Measurements from ENCODE around the gene SIX2. TPM values are rescaled to one million over a fixed set of nuclear protein-coding genes. Genes with fewer than 3 reads are reported as not detected.
A peak's percentile ranks its signal among the peaks of the same experiment; 100 is the strongest.

SIX2 gene
- total and polyA plus RNA-seq, 2 experiments from 2014 or later, result 0.87 to 1.3 TPM

DNA sequence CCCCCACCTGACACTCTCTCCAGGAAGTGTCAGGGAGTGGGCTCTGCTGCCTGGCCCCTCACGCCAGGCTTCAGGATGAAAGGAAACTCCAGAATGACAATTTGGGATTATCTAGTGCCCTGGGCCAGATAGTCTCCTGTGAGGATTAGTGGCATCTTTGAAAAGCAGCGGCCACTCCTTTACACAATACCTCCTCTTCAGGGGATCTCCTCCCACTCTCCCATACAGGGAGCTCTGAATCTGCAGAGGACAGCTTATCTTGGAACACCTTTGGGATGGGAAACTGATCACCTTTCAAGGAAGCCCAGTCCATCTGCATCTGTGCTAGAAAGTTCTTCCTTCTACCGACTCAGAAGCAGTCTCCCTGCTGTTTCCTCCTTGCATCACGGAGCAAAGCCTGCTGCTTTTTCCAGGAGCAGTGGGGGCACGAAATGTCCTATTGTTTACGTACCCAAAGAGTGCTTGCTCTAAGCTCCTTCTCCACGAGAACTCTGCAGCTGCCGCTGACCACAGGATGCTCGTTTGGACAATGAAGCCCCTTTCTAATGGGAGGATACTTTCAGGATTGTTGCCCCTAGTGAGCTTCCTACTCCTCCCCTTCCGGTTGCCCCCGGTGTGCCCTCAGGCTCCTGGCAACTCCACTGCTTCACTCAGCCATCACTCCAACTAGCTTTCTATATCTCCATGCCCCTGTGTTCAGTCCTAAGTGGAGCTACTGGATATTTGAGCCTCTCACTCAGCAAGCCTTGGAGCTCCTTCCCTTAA is 36.3 kb downstream of the SIX2 start:
- no peaks in the 10 kb centered on the region for H3F3A ChIP-seq (replicated peaks; ENCODE audit: low read depth)
- ATAC-seq, result peak; percentile 6
- Mint-ChIP-seq H3K27me3 (ENCODE audit: insufficient read depth, low read depth, poor library complexity) (peaks cover 14% of the 10 kb centered on the region), H3K9me3 (no peaks in the 10 kb centered on the region), H3K4me1 (peaks cover 27% of the 10 kb centered on the region), H3K4me3 (no peak overlapping the region), H3K27ac (no peak overlapping the region), H3K36me3 (ENCODE audit: low read depth) (no peaks in the 10 kb centered on the region)
- TF ChIP-seq ZNF331 (CRISPR knock-in tag; IDR thresholded peaks at IDR 0.05; ENCODE audit: low read depth) (no peak), JUNB (IDR thresholded peaks at IDR 0.05; ENCODE audit: unreplicated experiment) (no peak)
- no peak for DNase-seq (ENCODE audit: low spot score)
- H3K4me2 ChIP-seq, result peak overlapping the region; percentile 32; the same call in 1 of the 2 replicates
- no peaks in the 10 kb centered on the region for H3K79me2 ChIP-seq (replicated peaks; ENCODE audit: insufficient read depth)
- H3K36me3 ChIP-seq (ENCODE audit: insufficient read depth), result no peaks in the 10 kb centered on the region
- 0 out of 2 replicates have a peak, but pooled peaks cover 4% of the 10 kb centered on the region for H3K27me3 ChIP-seq (ENCODE audit: insufficient read depth)
- H3K4me1 ChIP-seq (ENCODE audit: insufficient read depth), result peaks cover 14% of the 10 kb centered on the region
- H3K9me2 ChIP-seq (ENCODE audit: insufficient read depth), result no peaks in the 10 kb centered on the region
- no peaks in the 10 kb centered on the region for H4K20me1 ChIP-seq (replicated peaks; ENCODE audit: insufficient read depth)
- peak overlapping the region; percentile 80; the same call in 1 of the 2 replicates for H2AFZ ChIP-seq
- no peak overlapping the region for H3K27ac ChIP-seq (ENCODE audit: low read depth)
- H3K4me3 ChIP-seq, result no peak overlapping the region

DNA sequence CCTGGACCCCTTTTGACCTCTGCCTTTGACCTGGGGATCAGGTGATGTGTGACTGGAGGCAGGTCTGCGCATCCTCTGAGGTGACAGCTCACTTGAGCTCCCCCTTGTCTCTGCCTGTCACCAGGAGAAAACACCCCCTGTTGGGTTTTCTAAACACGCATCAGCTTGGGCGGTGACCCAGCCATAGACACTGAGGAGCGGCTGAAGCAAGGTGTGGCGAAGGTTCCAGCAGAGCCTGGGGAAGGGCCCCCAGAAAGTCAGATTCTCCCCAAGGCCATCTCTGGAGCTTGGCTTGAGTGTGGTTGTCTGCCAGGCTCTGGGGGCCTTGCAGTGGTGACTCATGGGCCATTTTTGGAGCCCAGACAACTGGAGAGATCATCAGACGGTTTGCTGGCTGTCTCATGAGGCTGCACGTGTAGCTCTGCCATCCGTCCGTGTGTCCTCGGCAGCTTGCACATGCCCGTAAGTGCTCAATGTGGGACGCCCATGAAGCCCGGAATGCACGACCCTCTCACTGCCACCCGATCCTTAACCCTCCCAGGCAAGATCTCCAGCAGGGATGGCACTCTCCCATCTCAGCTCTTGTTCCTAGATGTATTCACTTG is 38.3 kb downstream of the SIX2 start:
- peaks cover 27% of the 10 kb centered on the region for H3K4me1 Mint-ChIP-seq
- Histone ChIP-seq H3K9me2 (ENCODE audit: insufficient read depth) (no peaks in the 10 kb centered on the region), H3K27ac (ENCODE audit: low read depth) (no peak overlapping the region), H3K4me3 (no peak overlapping the region), H2AFZ (no peak overlapping the region), H3K27me3 (ENCODE audit: insufficient read depth) (0 out of 2 replicates have a peak, but pooled peaks cover 4% of the 10 kb centered on the region), H3F3A (replicated peaks; ENCODE audit: low read depth) (no peaks in the 10 kb centered on the region), H3K4me2 (no peak overlapping the region), H3K36me3 (ENCODE audit: insufficient read depth) (no peaks in the 10 kb centered on the region), H3K79me2 (replicated peaks; ENCODE audit: insufficient read depth) (no peaks in the 10 kb centered on the region), H4K20me1 (replicated peaks; ENCODE audit: insufficient read depth) (no peaks in the 10 kb centered on the region), H3K4me1 (ENCODE audit: insufficient read depth) (peaks cover 12% of the 10 kb centered on the region)
- no peak overlapping the region for H3K27ac Mint-ChIP-seq
- no peak overlapping the region for H3K4me3 Mint-ChIP-seq
- H3K27me3 Mint-ChIP-seq (ENCODE audit: insufficient read depth, low read depth, poor library complexity), result peaks cover 11% of the 10 kb centered on the region
- no peaks in the 10 kb centered on the region for H3K36me3 Mint-ChIP-seq (ENCODE audit: low read depth)
- DNase-seq (ENCODE audit: low spot score), result no peak
- ATAC-seq, result no peak
- no peaks in the 10 kb centered on the region for H3K9me3 Mint-ChIP-seq
- TF ChIP-seq, protein P1, sequence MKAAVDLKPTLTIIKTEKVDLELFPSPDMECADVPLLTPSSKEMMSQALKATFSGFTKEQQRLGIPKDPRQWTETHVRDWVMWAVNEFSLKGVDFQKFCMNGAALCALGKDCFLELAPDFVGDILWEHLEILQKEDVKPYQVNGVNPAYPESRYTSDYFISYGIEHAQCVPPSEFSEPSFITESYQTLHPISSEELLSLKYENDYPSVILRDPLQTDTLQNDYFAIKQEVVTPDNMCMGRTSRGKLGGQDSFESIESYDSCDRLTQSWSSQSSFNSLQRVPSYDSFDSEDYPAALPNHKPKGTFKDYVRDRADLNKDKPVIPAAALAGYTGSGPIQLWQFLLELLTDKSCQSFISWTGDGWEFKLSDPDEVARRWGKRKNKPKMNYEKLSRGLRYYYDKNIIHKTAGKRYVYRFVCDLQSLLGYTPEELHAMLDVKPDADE (IDR thresholded peaks at IDR 0.05), result no peak
- TF ChIP-seq CREB1 (CRISPR knock-in tag; IDR thresholded peaks at IDR 0.05; ENCODE audit: low read depth), result no peak
- TF ChIP-seq JUNB (IDR thresholded peaks at IDR 0.05; ENCODE audit: unreplicated experiment), result no peak
- TF ChIP-seq, protein P2, sequence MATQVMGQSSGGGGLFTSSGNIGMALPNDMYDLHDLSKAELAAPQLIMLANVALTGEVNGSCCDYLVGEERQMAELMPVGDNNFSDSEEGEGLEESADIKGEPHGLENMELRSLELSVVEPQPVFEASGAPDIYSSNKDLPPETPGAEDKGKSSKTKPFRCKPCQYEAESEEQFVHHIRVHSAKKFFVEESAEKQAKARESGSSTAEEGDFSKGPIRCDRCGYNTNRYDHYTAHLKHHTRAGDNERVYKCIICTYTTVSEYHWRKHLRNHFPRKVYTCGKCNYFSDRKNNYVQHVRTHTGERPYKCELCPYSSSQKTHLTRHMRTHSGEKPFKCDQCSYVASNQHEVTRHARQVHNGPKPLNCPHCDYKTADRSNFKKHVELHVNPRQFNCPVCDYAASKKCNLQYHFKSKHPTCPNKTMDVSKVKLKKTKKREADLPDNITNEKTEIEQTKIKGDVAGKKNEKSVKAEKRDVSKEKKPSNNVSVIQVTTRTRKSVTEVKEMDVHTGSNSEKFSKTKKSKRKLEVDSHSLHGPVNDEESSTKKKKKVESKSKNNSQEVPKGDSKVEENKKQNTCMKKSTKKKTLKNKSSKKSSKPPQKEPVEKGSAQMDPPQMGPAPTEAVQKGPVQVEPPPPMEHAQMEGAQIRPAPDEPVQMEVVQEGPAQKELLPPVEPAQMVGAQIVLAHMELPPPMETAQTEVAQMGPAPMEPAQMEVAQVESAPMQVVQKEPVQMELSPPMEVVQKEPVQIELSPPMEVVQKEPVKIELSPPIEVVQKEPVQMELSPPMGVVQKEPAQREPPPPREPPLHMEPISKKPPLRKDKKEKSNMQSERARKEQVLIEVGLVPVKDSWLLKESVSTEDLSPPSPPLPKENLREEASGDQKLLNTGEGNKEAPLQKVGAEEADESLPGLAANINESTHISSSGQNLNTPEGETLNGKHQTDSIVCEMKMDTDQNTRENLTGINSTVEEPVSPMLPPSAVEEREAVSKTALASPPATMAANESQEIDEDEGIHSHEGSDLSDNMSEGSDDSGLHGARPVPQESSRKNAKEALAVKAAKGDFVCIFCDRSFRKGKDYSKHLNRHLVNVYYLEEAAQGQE (IDR thresholded peaks at IDR 0.05; ENCODE audit: unreplicated experiment), result no peak
- no peak for TF ChIP-seq POLR2AphosphoS5 (IDR thresholded peaks at IDR 0.05; ENCODE audit: low read depth)
- TF ChIP-seq EZH2 (IDR thresholded peaks at IDR 0.05; ENCODE audit: low read depth, unreplicated experiment), result no peak
- no peak for TF ChIP-seq STAT1 (IDR thresholded peaks at IDR 0.05; ENCODE audit: unreplicated experiment)
- no peak for TF ChIP-seq ZNF114 (CRISPR knock-in tag; IDR thresholded peaks at IDR 0.05)
- TF ChIP-seq, protein P3, sequence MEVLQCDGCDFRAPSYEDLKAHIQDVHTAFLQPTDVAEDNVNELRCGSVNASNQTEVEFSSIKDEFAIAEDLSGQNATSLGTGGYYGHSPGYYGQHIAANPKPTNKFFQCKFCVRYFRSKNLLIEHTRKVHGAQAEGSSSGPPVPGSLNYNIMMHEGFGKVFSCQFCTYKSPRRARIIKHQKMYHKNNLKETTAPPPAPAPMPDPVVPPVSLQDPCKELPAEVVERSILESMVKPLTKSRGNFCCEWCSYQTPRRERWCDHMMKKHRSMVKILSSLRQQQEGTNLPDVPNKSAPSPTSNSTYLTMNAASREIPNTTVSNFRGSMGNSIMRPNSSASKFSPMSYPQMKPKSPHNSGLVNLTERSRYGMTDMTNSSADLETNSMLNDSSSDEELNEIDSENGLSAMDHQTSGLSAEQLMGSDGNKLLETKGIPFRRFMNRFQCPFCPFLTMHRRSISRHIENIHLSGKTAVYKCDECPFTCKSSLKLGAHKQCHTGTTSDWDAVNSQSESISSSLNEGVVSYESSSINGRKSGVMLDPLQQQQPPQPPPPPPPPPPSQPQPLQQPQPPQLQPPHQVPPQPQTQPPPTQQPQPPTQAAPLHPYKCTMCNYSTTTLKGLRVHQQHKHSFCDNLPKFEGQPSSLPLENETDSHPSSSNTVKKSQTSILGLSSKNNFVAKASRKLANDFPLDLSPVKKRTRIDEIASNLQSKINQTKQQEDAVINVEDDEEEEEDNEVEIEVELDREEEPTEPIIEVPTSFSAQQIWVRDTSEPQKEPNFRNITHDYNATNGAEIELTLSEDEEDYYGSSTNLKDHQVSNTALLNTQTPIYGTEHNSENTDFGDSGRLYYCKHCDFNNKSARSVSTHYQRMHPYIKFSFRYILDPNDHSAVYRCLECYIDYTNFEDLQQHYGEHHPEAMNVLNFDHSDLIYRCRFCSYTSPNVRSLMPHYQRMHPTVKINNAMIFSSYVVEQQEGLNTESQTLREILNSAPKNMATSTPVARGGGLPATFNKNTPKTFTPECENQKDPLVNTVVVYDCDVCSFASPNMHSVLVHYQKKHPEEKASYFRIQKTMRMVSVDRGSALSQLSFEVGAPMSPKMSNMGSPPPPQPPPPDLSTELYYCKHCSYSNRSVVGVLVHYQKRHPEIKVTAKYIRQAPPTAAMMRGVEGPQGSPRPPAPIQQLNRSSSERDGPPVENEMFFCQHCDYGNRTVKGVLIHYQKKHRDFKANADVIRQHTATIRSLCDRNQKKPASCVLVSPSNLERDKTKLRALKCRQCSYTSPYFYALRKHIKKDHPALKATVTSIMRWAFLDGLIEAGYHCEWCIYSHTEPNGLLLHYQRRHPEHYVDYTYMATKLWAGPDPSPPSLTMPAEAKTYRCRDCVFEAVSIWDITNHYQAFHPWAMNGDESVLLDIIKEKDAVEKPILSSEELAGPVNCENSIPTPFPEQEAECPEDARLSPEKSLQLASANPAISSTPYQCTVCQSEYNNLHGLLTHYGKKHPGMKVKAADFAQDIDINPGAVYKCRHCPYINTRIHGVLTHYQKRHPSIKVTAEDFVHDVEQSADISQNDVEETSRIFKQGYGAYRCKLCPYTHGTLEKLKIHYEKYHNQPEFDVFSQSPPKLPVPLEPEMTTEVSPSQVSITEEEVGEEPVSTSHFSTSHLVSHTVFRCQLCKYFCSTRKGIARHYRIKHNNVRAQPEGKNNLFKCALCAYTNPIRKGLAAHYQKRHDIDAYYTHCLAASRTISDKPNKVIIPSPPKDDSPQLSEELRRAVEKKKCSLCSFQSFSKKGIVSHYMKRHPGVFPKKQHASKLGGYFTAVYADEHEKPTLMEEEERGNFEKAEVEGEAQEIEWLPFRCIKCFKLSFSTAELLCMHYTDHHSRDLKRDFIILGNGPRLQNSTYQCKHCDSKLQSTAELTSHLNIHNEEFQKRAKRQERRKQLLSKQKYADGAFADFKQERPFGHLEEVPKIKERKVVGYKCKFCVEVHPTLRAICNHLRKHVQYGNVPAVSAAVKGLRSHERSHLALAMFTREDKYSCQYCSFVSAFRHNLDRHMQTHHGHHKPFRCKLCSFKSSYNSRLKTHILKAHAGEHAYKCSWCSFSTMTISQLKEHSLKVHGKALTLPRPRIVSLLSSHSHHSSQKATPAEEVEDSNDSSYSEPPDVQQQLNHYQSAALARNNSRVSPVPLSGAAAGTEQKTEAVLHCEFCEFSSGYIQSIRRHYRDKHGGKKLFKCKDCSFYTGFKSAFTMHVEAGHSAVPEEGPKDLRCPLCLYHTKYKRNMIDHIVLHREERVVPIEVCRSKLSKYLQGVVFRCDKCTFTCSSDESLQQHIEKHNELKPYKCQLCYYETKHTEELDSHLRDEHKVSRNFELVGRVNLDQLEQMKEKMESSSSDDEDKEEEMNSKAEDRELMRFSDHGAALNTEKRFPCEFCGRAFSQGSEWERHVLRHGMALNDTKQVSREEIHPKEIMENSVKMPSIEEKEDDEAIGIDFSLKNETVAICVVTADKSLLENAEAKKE (CRISPR knock-in tag; IDR thresholded peaks at IDR 0.05), result no peak
